Measurements from ENCODE around the gene BNIP2.

Gene BNIP2

DNA sequence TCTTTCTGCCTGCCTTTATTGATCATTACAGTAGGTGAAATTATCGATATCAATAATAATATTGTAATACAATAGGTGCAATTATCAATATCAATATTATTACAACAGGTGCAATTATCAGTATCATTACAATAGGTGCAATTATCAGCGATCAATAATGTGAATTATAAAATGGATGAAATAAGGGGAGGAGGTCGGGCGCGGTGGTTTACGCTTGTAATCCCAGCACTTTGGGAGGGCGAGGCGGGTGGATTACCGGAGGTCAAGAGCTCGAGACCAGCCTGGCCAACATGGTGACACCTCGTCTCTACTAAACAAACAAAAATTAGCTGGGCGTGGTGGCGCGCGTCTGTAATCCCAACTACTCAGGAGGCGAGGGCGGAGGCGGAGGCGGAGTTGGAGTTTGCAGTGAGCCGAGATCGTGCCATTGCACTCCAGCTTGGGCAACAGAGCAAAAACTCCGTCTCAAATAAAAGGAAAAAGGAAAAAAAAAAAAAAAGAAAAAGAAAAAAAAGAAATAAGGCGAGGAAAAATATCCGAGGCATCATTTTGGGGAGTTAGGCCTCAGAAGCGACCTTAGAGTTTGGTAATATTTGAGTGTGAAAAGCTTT lies 611 bp upstream of the BNIP2 start:
- peak; percentile 25 for DNase-seq (ENCODE audit: extremely low read depth, low read depth)
- peak overlapping the region; percentile 97 for H3K4me3 ChIP-seq (replicated peaks; ENCODE audit: low read depth, low read length)
- TF ChIP-seq, protein P1, sequence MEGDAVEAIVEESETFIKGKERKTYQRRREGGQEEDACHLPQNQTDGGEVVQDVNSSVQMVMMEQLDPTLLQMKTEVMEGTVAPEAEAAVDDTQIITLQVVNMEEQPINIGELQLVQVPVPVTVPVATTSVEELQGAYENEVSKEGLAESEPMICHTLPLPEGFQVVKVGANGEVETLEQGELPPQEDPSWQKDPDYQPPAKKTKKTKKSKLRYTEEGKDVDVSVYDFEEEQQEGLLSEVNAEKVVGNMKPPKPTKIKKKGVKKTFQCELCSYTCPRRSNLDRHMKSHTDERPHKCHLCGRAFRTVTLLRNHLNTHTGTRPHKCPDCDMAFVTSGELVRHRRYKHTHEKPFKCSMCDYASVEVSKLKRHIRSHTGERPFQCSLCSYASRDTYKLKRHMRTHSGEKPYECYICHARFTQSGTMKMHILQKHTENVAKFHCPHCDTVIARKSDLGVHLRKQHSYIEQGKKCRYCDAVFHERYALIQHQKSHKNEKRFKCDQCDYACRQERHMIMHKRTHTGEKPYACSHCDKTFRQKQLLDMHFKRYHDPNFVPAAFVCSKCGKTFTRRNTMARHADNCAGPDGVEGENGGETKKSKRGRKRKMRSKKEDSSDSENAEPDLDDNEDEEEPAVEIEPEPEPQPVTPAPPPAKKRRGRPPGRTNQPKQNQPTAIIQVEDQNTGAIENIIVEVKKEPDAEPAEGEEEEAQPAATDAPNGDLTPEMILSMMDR (IDR thresholded peaks at IDR 0.05; ENCODE audit: low read depth, low read length, missing control alignments), result no peak

DNA sequence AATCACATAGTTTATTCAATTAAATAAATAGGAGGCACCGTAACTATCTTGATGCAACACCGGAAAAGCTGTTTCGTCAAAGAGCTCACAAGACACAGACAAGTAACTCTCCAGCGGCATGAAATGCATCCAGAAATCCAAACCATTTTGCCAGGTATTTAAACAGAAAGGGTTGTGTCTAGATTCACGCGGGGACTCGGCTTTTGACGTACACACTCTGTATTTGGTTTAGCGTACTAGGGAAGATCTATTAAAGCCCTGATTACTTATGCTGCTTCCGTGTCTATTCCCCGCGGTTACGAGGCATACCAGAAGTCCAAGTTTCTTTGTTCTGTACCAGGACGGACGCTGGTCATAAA lies 718 bp downstream of the BNIP2 start:
- TF ChIP-seq, protein P1 (IDR thresholded peaks at IDR 0.05; ENCODE audit: low read depth, low read length, missing control alignments), result no peak
- peak overlapping the region; percentile 97 for H3K4me3 ChIP-seq (replicated peaks; ENCODE audit: low read depth, low read length)
- peak; percentile 9 for DNase-seq (ENCODE audit: extremely low read depth, low read depth)

DNA sequence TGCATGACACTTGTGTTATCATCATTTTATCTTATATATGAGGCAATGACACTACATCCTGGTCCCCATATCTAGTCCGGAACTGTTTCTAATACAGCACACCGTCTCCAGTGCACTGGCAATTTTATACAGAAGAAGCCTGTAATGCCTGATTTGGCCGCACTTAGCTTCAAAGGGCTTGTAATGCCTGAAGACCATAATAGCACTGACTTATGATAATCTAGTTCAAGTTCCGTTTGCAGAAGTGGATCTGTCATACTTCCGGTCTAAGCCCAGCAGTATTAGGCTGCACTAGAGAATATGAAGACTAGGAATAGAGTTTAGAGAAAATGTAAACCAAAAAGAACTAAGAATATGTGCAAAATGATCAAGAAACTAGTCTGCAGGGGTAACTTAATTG lies 1.3 kb downstream of the BNIP2 start:
- peak overlapping the region; percentile 97 for H3K4me3 ChIP-seq (replicated peaks; ENCODE audit: low read depth, low read length)
- peak; percentile 6 for DNase-seq (ENCODE audit: extremely low read depth, low read depth)
- TF ChIP-seq, protein P1 (IDR thresholded peaks at IDR 0.05; ENCODE audit: low read depth, low read length, missing control alignments), result no peak

DNA sequence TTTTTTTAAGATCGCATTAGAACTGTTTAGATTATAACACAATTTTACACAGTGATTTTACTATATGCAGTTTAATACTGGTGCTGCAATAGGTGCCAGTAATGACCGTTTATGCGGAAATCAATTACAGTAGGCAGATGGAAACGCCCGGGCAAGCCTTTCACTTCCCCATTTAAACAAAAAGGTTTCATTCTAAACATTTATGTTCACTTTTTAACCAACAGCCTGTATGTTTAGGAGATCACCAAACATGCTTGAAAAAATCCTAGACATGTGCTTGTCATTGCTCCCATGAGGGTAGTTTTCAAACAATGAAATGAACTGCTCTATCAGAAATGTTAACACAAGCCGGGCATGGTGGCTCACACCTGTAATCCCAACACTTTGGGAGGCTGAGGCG lies 2.7 kb downstream of the BNIP2 start:
- TF ChIP-seq, protein P1 (IDR thresholded peaks at IDR 0.05; ENCODE audit: low read depth, low read length, missing control alignments), result no peak
- DNase-seq (ENCODE audit: extremely low read depth, low read depth), result no peak
- H3K4me3 ChIP-seq (replicated peaks; ENCODE audit: low read depth, low read length), result peak overlapping the region; percentile 21

DNA sequence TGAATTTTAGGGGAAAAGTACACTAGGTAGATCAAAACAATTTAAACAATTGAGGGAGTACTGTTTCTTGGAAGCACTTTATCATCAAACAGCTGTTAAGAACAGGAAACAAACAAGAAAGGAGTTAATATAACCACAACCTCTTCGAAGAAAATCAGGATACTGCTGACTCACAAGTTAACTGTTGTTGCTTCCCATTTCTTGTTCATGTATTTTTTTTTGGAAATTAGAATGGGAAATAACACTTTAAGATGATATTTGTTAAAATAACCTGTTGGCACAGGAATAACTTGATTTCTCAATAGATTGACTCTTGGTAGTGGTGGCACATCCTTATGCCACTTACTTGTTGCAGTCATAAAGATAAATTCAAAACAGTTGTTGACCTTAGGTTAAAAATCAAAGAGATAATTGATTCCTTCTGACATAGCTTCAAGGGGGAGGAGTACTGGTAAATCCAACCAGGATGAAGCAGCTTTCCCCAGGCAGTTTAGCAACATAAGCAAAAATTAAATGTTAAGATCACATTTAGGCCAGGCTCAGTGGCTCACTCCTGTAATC lies 3.3 kb downstream of the BNIP2 start:
- peak; percentile 56 for DNase-seq (ENCODE audit: extremely low read depth, low read depth)
- H3K4me3 ChIP-seq (replicated peaks; ENCODE audit: low read depth, low read length), result peak overlapping the region; percentile 21
- TF ChIP-seq, protein P1 (IDR thresholded peaks at IDR 0.05; ENCODE audit: low read depth, low read length, missing control alignments), result no peak

DNA sequence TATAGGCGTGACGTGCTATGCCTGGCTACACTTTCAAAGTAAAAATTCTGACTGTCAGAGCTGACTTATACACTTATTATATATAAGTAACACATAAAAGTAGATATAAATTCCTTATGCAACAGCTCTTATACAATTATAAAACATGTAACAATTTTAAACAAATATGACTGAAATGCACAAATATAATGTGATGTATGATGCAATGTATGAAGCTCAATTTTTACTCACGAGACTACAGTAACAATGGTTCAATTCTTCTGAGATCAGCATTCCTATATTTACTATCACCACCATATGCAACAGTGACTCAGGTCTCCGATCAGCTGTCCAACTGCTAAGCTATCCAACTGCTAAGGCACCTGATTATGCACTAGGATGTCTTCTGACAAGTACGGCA lies 8.2 kb downstream of the BNIP2 start:
- TF ChIP-seq, protein P1 (IDR thresholded peaks at IDR 0.05; ENCODE audit: low read depth, low read length, missing control alignments), result no peak
- no peak overlapping the region for H3K4me3 ChIP-seq (replicated peaks; ENCODE audit: low read depth, low read length)
- DNase-seq (ENCODE audit: extremely low read depth, low read depth), result no peak

DNA sequence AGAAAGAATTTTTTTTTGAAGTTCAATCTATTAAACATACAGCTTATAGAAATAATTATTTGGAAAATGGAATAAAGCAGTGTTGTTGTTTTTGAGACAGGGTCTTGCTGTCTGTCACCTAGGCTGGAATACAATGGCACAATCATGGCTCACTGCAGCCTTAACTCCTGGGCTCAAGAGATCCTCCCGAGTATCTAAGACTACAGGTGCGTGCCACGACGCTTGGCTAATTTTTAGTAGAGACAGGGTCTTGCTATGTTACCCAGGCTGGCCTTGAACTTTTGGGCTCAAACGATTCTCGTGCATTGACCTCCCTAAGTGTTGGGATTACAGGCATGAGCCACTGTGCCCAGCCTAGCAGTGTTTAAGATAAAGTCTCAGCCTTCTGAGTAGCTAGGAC lies 8.8 kb downstream of the BNIP2 start:
- no peak overlapping the region for H3K4me3 ChIP-seq (replicated peaks; ENCODE audit: low read depth, low read length)
- no peak for DNase-seq (ENCODE audit: extremely low read depth, low read depth)
- TF ChIP-seq, protein P1 (IDR thresholded peaks at IDR 0.05; ENCODE audit: low read depth, low read length, missing control alignments), result no peak
